H9 (cell line): Measurements from ENCODE around the gene ARHGAP26. TPM values are rescaled to one million over a fixed set of nuclear protein-coding genes. Genes with fewer than 3 reads are reported as not detected.
A peak's percentile ranks its signal among the peaks of the same experiment; 100 is the strongest.

Source experiments
- DNase-seq: peaks from one replicate; pipeline ENCODE4 v3.0.0-alpha.2; 2017
- H2AFZ ChIP-seq: one replicate; pipeline ENCODE4 v1.6.1; 2013; ENCODE audit warnings: mild to moderate bottlenecking, low read length, control low read depth, moderate library complexity
- H2AK5ac ChIP-seq: 2 replicates; pipeline ENCODE4 v1.6.1; 2013; ENCODE audit warnings: low read length, control low read depth, mixed read lengths; ENCODE audit not compliant: insufficient read length
- H2BK120ac ChIP-seq: one replicate; pipeline ENCODE4 v1.6.1; 2013; ENCODE audit warnings: low read depth, mild to moderate bottlenecking, low read length, control low read depth, inconsistent platforms; ENCODE audit not compliant: poor library complexity, severe bottlenecking
- H2BK12ac ChIP-seq: 2 replicates; pipeline ENCODE4 v1.6.1; 2013; ENCODE audit warnings: low read length, control low read depth, mixed read lengths, low read depth; ENCODE audit not compliant: insufficient read length
- H2BK15ac ChIP-seq: 2 replicates; pipeline ENCODE4 v1.6.1; 2013; ENCODE audit warnings: low read depth, low read length, control low read depth
- H2BK20ac ChIP-seq: one replicate; pipeline ENCODE4 v1.6.1; 2013; ENCODE audit warnings: low read depth, mild to moderate bottlenecking, low read length, control low read depth, inconsistent platforms; ENCODE audit not compliant: poor library complexity, severe bottlenecking
- H2BK5ac ChIP-seq: 2 replicates; pipeline ENCODE4 v1.6.1; 2013; ENCODE audit warnings: low read length, control low read depth, mixed read lengths; ENCODE audit not compliant: insufficient read length
- H3K14ac ChIP-seq: 2 replicates; pipeline ENCODE4 v1.6.1; 2013; ENCODE audit warnings: low read length, control low read depth; ENCODE audit not compliant: insufficient read depth
- H3K18ac ChIP-seq: 2 replicates; pipeline ENCODE4 v1.6.1; 2013; ENCODE audit warnings: low read depth, mild to moderate bottlenecking, mixed read lengths, low read length, control low read depth; ENCODE audit not compliant: insufficient read length
- H3K23ac ChIP-seq: 2 replicates; pipeline ENCODE4 v1.6.1; 2013; ENCODE audit warnings: low read length, control low read depth, mixed read lengths, low read depth; ENCODE audit not compliant: insufficient read length
- H3K23me2 ChIP-seq: 2 replicates; pipeline ENCODE4 v1.6.1; 2013; ENCODE audit warnings: low read depth, mild to moderate bottlenecking, mixed read lengths, low read length, control low read depth; ENCODE audit not compliant: insufficient read length, poor library complexity, severe bottlenecking
- H3K27ac ChIP-seq: 2 replicates; pipeline ENCODE4 v1.5.1; 2013; ENCODE audit warnings: low read length, control low read depth, mixed read lengths, low read depth; ENCODE audit not compliant: insufficient read length
- H3K27me3 ChIP-seq: 2 replicates; pipeline ENCODE4 v1.6.1; 2013; ENCODE audit warnings: low read length, control low read depth, inconsistent platforms; ENCODE audit not compliant: insufficient read depth
- H3K4ac ChIP-seq: 2 replicates; pipeline ENCODE4 v1.6.1; 2013; ENCODE audit warnings: low read depth, mild to moderate bottlenecking, control low read depth, inconsistent platforms, low read length, moderate library complexity
- H3K4me1 ChIP-seq: 2 replicates; pipeline ENCODE4 v1.6.1; 2013; ENCODE audit warnings: low read length, control low read depth, inconsistent platforms; ENCODE audit not compliant: insufficient read depth
- H3K4me2 ChIP-seq: 2 replicates; pipeline ENCODE4 v1.6.1; 2013; ENCODE audit warnings: low read length, control low read depth, mixed read lengths; ENCODE audit not compliant: insufficient read length, insufficient read depth
- H3K56ac ChIP-seq: 2 replicates; pipeline ENCODE4 v1.6.1; 2013; ENCODE audit warnings: low read depth, mild to moderate bottlenecking, mixed read lengths, low read length, control low read depth; ENCODE audit not compliant: insufficient read length
- H3K79me1 ChIP-seq: 2 replicates; pipeline ENCODE4 v1.6.1; 2013; ENCODE audit warnings: low read depth, mild to moderate bottlenecking, moderate library complexity, low read length, control low read depth, inconsistent platforms; ENCODE audit not compliant: insufficient read depth, poor library complexity, severe bottlenecking
- H3K79me2 ChIP-seq: 2 replicates; pipeline ENCODE4 v1.6.1; 2013; ENCODE audit warnings: low read length, control low read depth, inconsistent platforms; ENCODE audit not compliant: insufficient read depth
- H3K9ac ChIP-seq: 2 replicates; pipeline ENCODE4 v1.6.1; 2013; ENCODE audit warnings: low read length, control low read depth, mixed read lengths; ENCODE audit not compliant: insufficient read length; ENCODE audit errors: extremely low read depth
- H3K9me3 ChIP-seq: one replicate; pipeline ENCODE4 v1.6.1; 2013; ENCODE audit warnings: low read depth, low read length, inconsistent platforms; ENCODE audit not compliant: control insufficient read depth
- H3T11ph ChIP-seq: one replicate; pipeline ENCODE4 v1.6.1; 2013; ENCODE audit warnings: mild to moderate bottlenecking, low read length, control low read depth, inconsistent platforms
- H4K20me1 ChIP-seq: one replicate; pipeline ENCODE4 v1.6.1; 2013; ENCODE audit not compliant: control insufficient read depth, insufficient read length, insufficient read depth
- H4K5ac ChIP-seq: 2 replicates; pipeline ENCODE4 v1.6.1; 2013; ENCODE audit warnings: low read depth, mild to moderate bottlenecking, mixed read lengths, low read length, control low read depth; ENCODE audit not compliant: insufficient read length
- H4K8ac ChIP-seq: replicated peaks from 2 replicates; pipeline ENCODE4 v1.6.1; 2013; ENCODE audit warnings: low read length, control low read depth, mixed read lengths, low read depth; ENCODE audit not compliant: insufficient read length
- H4K91ac ChIP-seq: 2 replicates; pipeline ENCODE4 v1.6.1; 2013; ENCODE audit warnings: low read depth, mild to moderate bottlenecking, moderate library complexity, mixed read lengths, low read length, control low read depth; ENCODE audit not compliant: insufficient read length
- H3K27ac Mint-ChIP-seq, 3 experiments: 2 replicates in 2 of 3; 3 replicates in 1 of 3; pipeline ENCODE4 v1.8.0; 2020 to 2021; ENCODE audit warnings: mixed read lengths in 3 of 3, mild to moderate bottlenecking in 1 of 3, moderate library complexity in 1 of 3
- H3K27me3 Mint-ChIP-seq: 2 replicates; pipeline ENCODE4 v1.8.0; 2021; ENCODE audit warnings: low read depth, mild to moderate bottlenecking, moderate library complexity, mixed read lengths
- H3K36me3 Mint-ChIP-seq, 3 experiments: 2 replicates in 2 of 3; 3 replicates in 1 of 3; pipeline ENCODE4 v1.8.0; 2020 to 2021; ENCODE audit warnings: low read depth in 3 of 3, mixed read lengths in 3 of 3; ENCODE audit not compliant: insufficient read depth in 1 of 3
- H3K4me1 Mint-ChIP-seq, 2 experiments: 2 replicates each; pipeline ENCODE4 v1.8.0; 2020; ENCODE audit warnings: mixed read lengths in 2 of 2
- H3K4me3 Mint-ChIP-seq, 2 experiments: 2 replicates in 1 of 2; 3 replicates in 1 of 2; pipeline ENCODE4 v1.8.0; 2020 to 2021; ENCODE audit warnings: mild to moderate bottlenecking in 2 of 2, mixed read lengths in 2 of 2, moderate library complexity in 1 of 2
- H3K9me3 Mint-ChIP-seq, 2 experiments: 2 replicates in 1 of 2; 3 replicates in 1 of 2; pipeline ENCODE4 v1.8.0; 2020; ENCODE audit warnings: mild to moderate bottlenecking in 2 of 2, mixed read lengths in 2 of 2, moderate library complexity in 1 of 2
- CTCF ChIP-seq: fragments of 200-600 bp; sonication (generic); conservative IDR thresholded peaks from 3 replicates; pipeline ENCODE4 v1.8.0; 2021; ENCODE audit warnings: antibody characterized with exemption, mild to moderate bottlenecking
- WGBS: extraction: QIAGEN DNeasy Blood & Tissue Kit; methylation state at CpG from one replicate; pipeline ENCODE4 v1.1.7; 2013; ENCODE audit warnings: missing lambda C conversion rate, low lambda C conversion rate, mixed read lengths; ENCODE audit not compliant: insufficient read length; ENCODE audit errors: extremely low coverage; 5-methylcytosine and 5-hydroxymethylcytosine counted together
- total RNA-seq: library from RNA; stranded (reverse); gene quantifications from 2 replicates; pipeline ENCODE4 v1.2.1, GENCODE V29; 2021

Gene ARHGAP26
- total RNA-seq, 1 experiment from 2014 or later: 13.8 TPM

- WGBS: no CpG with 5 or more reads among the region's 7 CpGs
- Mint-ChIP-seq H3K9me3 (no peaks in the 10 kb centered on the region), H3K4me1 (peaks cover 28 to 34% of the 10 kb centered on the region in 2 experiments), H3K27ac (peak overlapping the region in 1 of 3 experiments; percentile 67; a peak in 1 of 7 replicates), H3K4me3 (no peak overlapping the region), H3K36me3 (no peaks in the 10 kb centered on the region; a peak in 1 of 7 replicates), H3K27me3 (no peaks in the 10 kb centered on the region)
- Histone ChIP-seq H3K18ac (no peak overlapping the region), H4K5ac (no peak overlapping the region), H4K20me1 (no peaks in the 10 kb centered on the region), H3K27me3 (no peaks in the 10 kb centered on the region), H3K23ac (no peak overlapping the region), H3K14ac (no peak overlapping the region), H3K56ac (no peak overlapping the region), H2BK5ac (no peak overlapping the region), H2BK120ac (no peak overlapping the region), H2AK5ac (no peak overlapping the region), H3K4me2 (no peak overlapping the region), H2AFZ (no peak overlapping the region), H3T11ph (no peak overlapping the region), H2BK15ac (no peak overlapping the region), H4K91ac (no peak overlapping the region), H3K79me1 (no peaks in the 10 kb centered on the region), H2BK20ac (no peak overlapping the region), H3K9ac (no peak overlapping the region), H3K9me3 (no peaks in the 10 kb centered on the region), H3K79me2 (peaks cover 2% of the 10 kb centered on the region; the same call in 1 of the 2 replicates), H3K23me2 (no peaks in the 10 kb centered on the region), H3K4ac (no peak overlapping the region), H4K8ac (no peak overlapping the region), H3K27ac (no peak overlapping the region), H2BK12ac (no peak overlapping the region), H3K4me1 (peaks cover 5% of the 10 kb centered on the region)
- DNase-seq: no peak
- TF ChIP-seq CTCF: no peak
These were observed 14.3 kb downstream of the ARHGAP26 start for GRCh38 chr5:142784401-142784955.
